ENCODE measurements around the gene ADGRG6. TPM values are rescaled to one million over a fixed set of nuclear protein-coding genes. Genes with fewer than 3 reads are reported as not detected.

ADGRG6 gene
- total RNA-seq, 4 donors from 2014 or later, result 15.7 to 43.3 (median 32.2) TPM

GRCh38 chr6:142398353-142398752, 96.5 kb downstream of the ADGRG6 start:
- Histone ChIP-seq H3K27ac (no peak overlapping the region), H3K9me3 (no peaks in the 10 kb centered on the region), H3K27me3 (no peaks in the 10 kb centered on the region), H3K4me1 (no peaks in the 10 kb centered on the region), H3K4me3 (no peak overlapping the region), H3K36me3 (no peaks in the 10 kb centered on the region)
- DNase-seq, result no peak
- TF ChIP-seq POLR2A (IDR thresholded peaks at IDR 0.05), result no peak
- TF ChIP-seq CTCF (IDR thresholded peaks at IDR 0.05), result no peak

- TF ChIP-seq POLR2A (IDR thresholded peaks at IDR 0.05), result no peak
- TF ChIP-seq CTCF (IDR thresholded peaks at IDR 0.05), result no peak
- DNase-seq, result no peak
- Histone ChIP-seq H3K9me3 (no peaks in the 10 kb centered on the region), H3K4me1 (no peaks in the 10 kb centered on the region), H3K27me3 (no peaks in the 10 kb centered on the region), H3K36me3 (no peaks in the 10 kb centered on the region), H3K27ac (no peak overlapping the region), H3K4me3 (no peak overlapping the region)
These were observed 97.9 kb downstream of the ADGRG6 start for GRCh38 chr6:142399739-142400138.

- Histone ChIP-seq H3K4me3 (no peak overlapping the region), H3K27me3 (no peaks in the 10 kb centered on the region), H3K27ac (no peak overlapping the region), H3K36me3 (no peaks in the 10 kb centered on the region), H3K4me1 (no peaks in the 10 kb centered on the region), H3K9me3 (no peaks in the 10 kb centered on the region)
- TF ChIP-seq POLR2A (IDR thresholded peaks at IDR 0.05) (no peak), CTCF (IDR thresholded peaks at IDR 0.05) (no peak)
- DNase-seq, result no peak
These were observed 98.7 kb downstream of the ADGRG6 start for GRCh38 chr6:142400495-142400894.

GRCh38 chr6:142401838-142402237, 100.0 kb downstream of the ADGRG6 start:
- no peak overlapping the region for H3K27ac ChIP-seq
- TF ChIP-seq POLR2A (IDR thresholded peaks at IDR 0.05) (no peak), CTCF (IDR thresholded peaks at IDR 0.05) (no peak)
- no peaks in the 10 kb centered on the region for H3K4me1 ChIP-seq
- no peaks in the 10 kb centered on the region for H3K9me3 ChIP-seq
- DNase-seq, result no peak
- no peak overlapping the region for H3K4me3 ChIP-seq
- H3K36me3 ChIP-seq, result no peaks in the 10 kb centered on the region
- no peaks in the 10 kb centered on the region for H3K27me3 ChIP-seq

GRCh38 chr6:142404751-142405150, 102.9 kb downstream of the ADGRG6 start:
- no peak for DNase-seq
- Histone ChIP-seq H3K4me3 (no peak overlapping the region), H3K4me1 (no peaks in the 10 kb centered on the region), H3K27ac (no peak overlapping the region), H3K9me3 (no peaks in the 10 kb centered on the region), H3K36me3 (no peaks in the 10 kb centered on the region), H3K27me3 (no peaks in the 10 kb centered on the region)
- TF ChIP-seq POLR2A (IDR thresholded peaks at IDR 0.05), result no peak
- TF ChIP-seq CTCF (IDR thresholded peaks at IDR 0.05), result no peak

GRCh38 chr6:142406131-142406530, 104.3 kb downstream of the ADGRG6 start:
- H3K36me3 ChIP-seq, result no peaks in the 10 kb centered on the region
- TF ChIP-seq POLR2A (IDR thresholded peaks at IDR 0.05) (no peak), CTCF (IDR thresholded peaks at IDR 0.05) (no peak)
- no peak for DNase-seq
- H3K4me3 ChIP-seq, result no peak overlapping the region
- no peaks in the 10 kb centered on the region for H3K4me1 ChIP-seq
- no peak overlapping the region for H3K27ac ChIP-seq
- no peaks in the 10 kb centered on the region for H3K27me3 ChIP-seq
- H3K9me3 ChIP-seq, result no peaks in the 10 kb centered on the region

Data from Peyer's patch (tissue), 4 donors.